WTC11 (cell line): ENCODE measurements around the gene CDH9. TPM values are rescaled to one million over a fixed set of nuclear protein-coding genes. Genes with fewer than 3 reads are reported as not detected.

Source experiments
- ATAC-seq: fragments of 200-7000 bp; cut with Tn5 transposase; 2 replicates; pipeline ENCODE4 v1.10.0; 2021; ENCODE audit warnings: mild to moderate bottlenecking, moderate library complexity
- CTCF ChIA-PET: fragments of 300-600 bp; sonication (Branson Sonifier 250); formaldehyde crosslinking; loops from one replicate; lab custom pipeline; 2021; ENCODE audit warnings: antibody characterized with exemption; lab: Charles Lee
- POLR2A ChIA-PET: fragments of 350-600 bp; sonication (Branson Sonifier 250); formaldehyde crosslinking; loops from one replicate; lab custom pipeline; 2021; ENCODE audit warnings: antibody characterized with exemption; lab: Charles Lee
- DNase-seq: peaks from one replicate; pipeline ENCODE4 v3.0.0; 2021; ENCODE audit warnings: low spot score
- H3K27ac Mint-ChIP-seq: 2 replicates; pipeline ENCODE4 v1.8.0; 2021; ENCODE audit warnings: mixed read lengths
- H3K27me3 Mint-ChIP-seq: 2 replicates; pipeline ENCODE4 v1.8.0; 2021; ENCODE audit warnings: low read depth, mild to moderate bottlenecking, moderate library complexity, mixed read lengths
- H3K36me3 Mint-ChIP-seq: 2 replicates; pipeline ENCODE4 v1.8.0; 2021; ENCODE audit warnings: mixed read lengths
- H3K4me1 Mint-ChIP-seq: 2 replicates; pipeline ENCODE4 v1.8.0; 2022; ENCODE audit warnings: mixed read lengths
- H3K4me3 Mint-ChIP-seq: 2 replicates; pipeline ENCODE4 v1.8.0; 2021; ENCODE audit warnings: mild to moderate bottlenecking, moderate library complexity, mixed read lengths
- H3K9me3 Mint-ChIP-seq: 2 replicates; pipeline ENCODE4 v1.8.0; 2021; ENCODE audit warnings: mixed read lengths
- GABPB1 ChIP-seq: sonication (generic); formaldehyde crosslinking; IDR thresholded peaks from 2 replicates; pipeline ENCODE4 v1.8.1; 2023; ENCODE audit warnings: mild to moderate bottlenecking, missing genetic modification reagents
- HMGA2 ChIP-seq: fragments of 250-450 bp; sonication (Bioruptor Pico); IDR thresholded peaks from 2 replicates; pipeline ENCODE4 v1.4.0; 2021; ENCODE audit warnings: mild to moderate bottlenecking, moderate library complexity
- MXD4 ChIP-seq: fragments of 250-450 bp; sonication (Bioruptor Pico); IDR thresholded peaks from 2 replicates; pipeline ENCODE4 v1.8.0; 2021; ENCODE audit warnings: mild to moderate bottlenecking, moderate library complexity, borderline replicate concordance
- NFATC4 ChIP-seq: fragments of 250-450 bp; sonication (Bioruptor Pico); IDR thresholded peaks from 2 replicates; pipeline ENCODE4 v1.9.0; 2021; ENCODE audit warnings: mild to moderate bottlenecking
- OVOL2 ChIP-seq: fragments of 250-450 bp; sonication (Bioruptor Pico); IDR thresholded peaks from 2 replicates; pipeline ENCODE4 v1.9.0; 2021; ENCODE audit warnings: mild to moderate bottlenecking, borderline replicate concordance
- ZNF219 ChIP-seq: sonication (generic); formaldehyde crosslinking; IDR thresholded peaks from 2 replicates; pipeline ENCODE4 v1.8.0; 2023; ENCODE audit warnings: missing genetic modification reagents, mild to moderate bottlenecking, borderline replicate concordance
- ZNF263 ChIP-seq: sonication (generic); formaldehyde crosslinking; IDR thresholded peaks from 2 replicates; pipeline ENCODE4 v1.8.1; 2022; ENCODE audit warnings: low read depth, mild to moderate bottlenecking, moderate library complexity, missing genetic modification reagents
- ZNF317 ChIP-seq: sonication (generic); formaldehyde crosslinking; IDR thresholded peaks from 2 replicates; pipeline ENCODE4 v1.8.1; 2023; ENCODE audit warnings: low read depth, mild to moderate bottlenecking, moderate library complexity, missing genetic modification reagents, borderline replicate concordance
- total RNA-seq: library from RNA; stranded (reverse); gene quantifications from 3 replicates; pipeline ENCODE4 v1.2.3, GENCODE V29; 2021
- TF ChIP-seq, protein P1 (sequence below): sonication (generic); formaldehyde crosslinking; IDR thresholded peaks from 2 replicates; pipeline ENCODE4 v1.8.1; 2023; ENCODE audit warnings: mild to moderate bottlenecking, missing genetic modification reagents, borderline replicate concordance
- TF ChIP-seq, protein P2 (sequence below): sonication (generic); formaldehyde crosslinking; IDR thresholded peaks from 2 replicates; pipeline ENCODE4 v1.8.1; 2023; ENCODE audit warnings: mild to moderate bottlenecking, missing genetic modification reagents
- TF ChIP-seq, protein P3 (sequence below): sonication (generic); formaldehyde crosslinking; IDR thresholded peaks from 2 replicates; pipeline ENCODE4 v1.8.0; 2023; ENCODE audit warnings: missing genetic modification reagents
- TF ChIP-seq, protein P4 (sequence below): sonication (generic); formaldehyde crosslinking; IDR thresholded peaks from 2 replicates; pipeline ENCODE4 v1.8.1; 2023; ENCODE audit warnings: mild to moderate bottlenecking, moderate library complexity, missing genetic modification reagents
- TF ChIP-seq, protein P5 (sequence below): sonication (generic); formaldehyde crosslinking; IDR thresholded peaks from 2 replicates; pipeline ENCODE4 v1.8.1; 2022; ENCODE audit warnings: mild to moderate bottlenecking, moderate library complexity, missing genetic modification reagents
- TF ChIP-seq, protein P6 (sequence below): sonication (generic); formaldehyde crosslinking; IDR thresholded peaks from 2 replicates; pipeline ENCODE4 v1.8.0; 2023; ENCODE audit warnings: missing genetic modification reagents, mild to moderate bottlenecking, borderline replicate concordance
- TF ChIP-seq, protein P7 (sequence below): fragments of 250-450 bp; sonication (Bioruptor Pico); IDR thresholded peaks from 2 replicates; pipeline ENCODE4 v1.9.0; 2021; ENCODE audit warnings: mild to moderate bottlenecking

Gene CDH9
- total RNA-seq, 1 experiment from 2014 or later: 0.48 TPM

DNA sequence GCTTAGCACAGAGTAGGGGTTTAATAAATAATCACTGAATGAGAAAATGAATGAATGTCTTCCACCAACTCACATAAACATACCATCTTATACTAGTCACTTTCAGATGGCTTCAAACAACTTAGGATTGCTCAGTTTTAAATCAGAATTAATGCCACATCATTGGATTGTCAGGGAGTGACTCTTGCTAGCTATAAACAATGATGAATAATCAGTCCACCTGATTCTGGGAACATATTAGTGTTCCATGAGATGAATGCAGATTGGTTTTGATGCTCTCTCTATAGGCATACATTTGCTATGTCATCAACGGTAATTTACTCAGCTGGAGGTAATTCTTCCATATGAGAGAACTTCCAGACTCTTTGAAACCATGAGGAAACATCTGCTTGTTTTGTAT, 97.4 kb downstream of the CDH9 start:
- TF ChIP-seq NFATC4 (CRISPR knock-in tag) (no peak), HMGA2 (no peak), GABPB1 (no peak), OVOL2 (CRISPR knock-in tag) (no peak), ZNF263 (CRISPR knock-in tag) (no peak), ZNF317 (CRISPR knock-in tag) (no peak)
- TF ChIP-seq, protein P1, sequence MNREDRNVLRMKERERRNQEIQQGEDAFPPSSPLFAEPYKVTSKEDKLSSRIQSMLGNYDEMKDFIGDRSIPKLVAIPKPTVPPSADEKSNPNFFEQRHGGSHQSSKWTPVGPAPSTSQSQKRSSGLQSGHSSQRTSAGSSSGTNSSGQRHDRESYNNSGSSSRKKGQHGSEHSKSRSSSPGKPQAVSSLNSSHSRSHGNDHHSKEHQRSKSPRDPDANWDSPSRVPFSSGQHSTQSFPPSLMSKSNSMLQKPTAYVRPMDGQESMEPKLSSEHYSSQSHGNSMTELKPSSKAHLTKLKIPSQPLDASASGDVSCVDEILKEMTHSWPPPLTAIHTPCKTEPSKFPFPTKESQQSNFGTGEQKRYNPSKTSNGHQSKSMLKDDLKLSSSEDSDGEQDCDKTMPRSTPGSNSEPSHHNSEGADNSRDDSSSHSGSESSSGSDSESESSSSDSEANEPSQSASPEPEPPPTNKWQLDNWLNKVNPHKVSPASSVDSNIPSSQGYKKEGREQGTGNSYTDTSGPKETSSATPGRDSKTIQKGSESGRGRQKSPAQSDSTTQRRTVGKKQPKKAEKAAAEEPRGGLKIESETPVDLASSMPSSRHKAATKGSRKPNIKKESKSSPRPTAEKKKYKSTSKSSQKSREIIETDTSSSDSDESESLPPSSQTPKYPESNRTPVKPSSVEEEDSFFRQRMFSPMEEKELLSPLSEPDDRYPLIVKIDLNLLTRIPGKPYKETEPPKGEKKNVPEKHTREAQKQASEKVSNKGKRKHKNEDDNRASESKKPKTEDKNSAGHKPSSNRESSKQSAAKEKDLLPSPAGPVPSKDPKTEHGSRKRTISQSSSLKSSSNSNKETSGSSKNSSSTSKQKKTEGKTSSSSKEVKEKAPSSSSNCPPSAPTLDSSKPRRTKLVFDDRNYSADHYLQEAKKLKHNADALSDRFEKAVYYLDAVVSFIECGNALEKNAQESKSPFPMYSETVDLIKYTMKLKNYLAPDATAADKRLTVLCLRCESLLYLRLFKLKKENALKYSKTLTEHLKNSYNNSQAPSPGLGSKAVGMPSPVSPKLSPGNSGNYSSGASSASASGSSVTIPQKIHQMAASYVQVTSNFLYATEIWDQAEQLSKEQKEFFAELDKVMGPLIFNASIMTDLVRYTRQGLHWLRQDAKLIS (CRISPR knock-in tag): no peak
- TF ChIP-seq, all 79 proteins: peak for 0
- Mint-ChIP-seq H3K4me1 (no peaks in the 10 kb centered on the region), H3K27ac (no peak overlapping the region), H3K9me3 (no peaks in the 10 kb centered on the region; the same call in 1 of the 2 replicates), H3K36me3 (no peaks in the 10 kb centered on the region), H3K27me3 (no peaks in the 10 kb centered on the region), H3K4me3 (no peak overlapping the region)
- ChIA-PET CTCF (no interaction called here), POLR2A (no interaction called here)
- DNase-seq (no peak), ATAC-seq (no peak)

DNA sequence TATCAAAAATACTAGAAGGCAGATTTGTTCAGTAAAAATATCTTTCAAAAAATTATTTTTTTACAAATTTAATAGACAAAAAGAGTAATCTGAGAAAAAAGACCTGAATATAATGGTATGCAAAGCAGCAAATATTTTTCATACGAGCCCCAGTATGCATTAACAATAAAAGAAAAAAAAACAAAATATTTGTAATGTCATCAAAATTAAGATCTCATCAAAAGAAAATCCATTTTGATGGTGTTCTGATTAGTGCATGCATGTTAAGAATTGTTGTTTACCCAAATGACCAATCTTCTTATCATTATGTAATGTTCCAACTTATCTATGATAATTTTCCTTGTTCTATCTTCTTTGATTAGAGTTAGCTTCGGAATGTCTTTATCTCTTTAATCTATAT, 106.1 kb downstream of the CDH9 start:
- DNase-seq (no peak), ATAC-seq (no peak)
- no peak overlapping the region for H3K4me3 Mint-ChIP-seq
- H3K4me1 Mint-ChIP-seq: no peaks in the 10 kb centered on the region
- H3K36me3 Mint-ChIP-seq: peaks cover 4% of the 10 kb centered on the region; the same call in 1 of the 2 replicates
- ChIA-PET POLR2A (no interaction called here), CTCF (no interaction called here)
- peaks cover 31% of the 10 kb centered on the region for H3K9me3 Mint-ChIP-seq
- H3K27me3 Mint-ChIP-seq: no peaks in the 10 kb centered on the region; the same call in 1 of the 2 replicates
- no peak overlapping the region for H3K27ac Mint-ChIP-seq
- TF ChIP-seq, protein P2, sequence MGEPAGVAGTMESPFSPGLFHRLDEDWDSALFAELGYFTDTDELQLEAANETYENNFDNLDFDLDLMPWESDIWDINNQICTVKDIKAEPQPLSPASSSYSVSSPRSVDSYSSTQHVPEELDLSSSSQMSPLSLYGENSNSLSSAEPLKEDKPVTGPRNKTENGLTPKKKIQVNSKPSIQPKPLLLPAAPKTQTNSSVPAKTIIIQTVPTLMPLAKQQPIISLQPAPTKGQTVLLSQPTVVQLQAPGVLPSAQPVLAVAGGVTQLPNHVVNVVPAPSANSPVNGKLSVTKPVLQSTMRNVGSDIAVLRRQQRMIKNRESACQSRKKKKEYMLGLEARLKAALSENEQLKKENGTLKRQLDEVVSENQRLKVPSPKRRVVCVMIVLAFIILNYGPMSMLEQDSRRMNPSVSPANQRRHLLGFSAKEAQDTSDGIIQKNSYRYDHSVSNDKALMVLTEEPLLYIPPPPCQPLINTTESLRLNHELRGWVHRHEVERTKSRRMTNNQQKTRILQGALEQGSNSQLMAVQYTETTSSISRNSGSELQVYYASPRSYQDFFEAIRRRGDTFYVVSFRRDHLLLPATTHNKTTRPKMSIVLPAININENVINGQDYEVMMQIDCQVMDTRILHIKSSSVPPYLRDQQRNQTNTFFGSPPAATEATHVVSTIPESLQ (CRISPR knock-in tag): no peak
- TF ChIP-seq, protein P3, sequence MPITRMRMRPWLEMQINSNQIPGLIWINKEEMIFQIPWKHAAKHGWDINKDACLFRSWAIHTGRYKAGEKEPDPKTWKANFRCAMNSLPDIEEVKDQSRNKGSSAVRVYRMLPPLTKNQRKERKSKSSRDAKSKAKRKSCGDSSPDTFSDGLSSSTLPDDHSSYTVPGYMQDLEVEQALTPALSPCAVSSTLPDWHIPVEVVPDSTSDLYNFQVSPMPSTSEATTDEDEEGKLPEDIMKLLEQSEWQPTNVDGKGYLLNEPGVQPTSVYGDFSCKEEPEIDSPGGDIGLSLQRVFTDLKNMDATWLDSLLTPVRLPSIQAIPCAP (CRISPR knock-in tag): no peak
- TF ChIP-seq, protein P4, sequence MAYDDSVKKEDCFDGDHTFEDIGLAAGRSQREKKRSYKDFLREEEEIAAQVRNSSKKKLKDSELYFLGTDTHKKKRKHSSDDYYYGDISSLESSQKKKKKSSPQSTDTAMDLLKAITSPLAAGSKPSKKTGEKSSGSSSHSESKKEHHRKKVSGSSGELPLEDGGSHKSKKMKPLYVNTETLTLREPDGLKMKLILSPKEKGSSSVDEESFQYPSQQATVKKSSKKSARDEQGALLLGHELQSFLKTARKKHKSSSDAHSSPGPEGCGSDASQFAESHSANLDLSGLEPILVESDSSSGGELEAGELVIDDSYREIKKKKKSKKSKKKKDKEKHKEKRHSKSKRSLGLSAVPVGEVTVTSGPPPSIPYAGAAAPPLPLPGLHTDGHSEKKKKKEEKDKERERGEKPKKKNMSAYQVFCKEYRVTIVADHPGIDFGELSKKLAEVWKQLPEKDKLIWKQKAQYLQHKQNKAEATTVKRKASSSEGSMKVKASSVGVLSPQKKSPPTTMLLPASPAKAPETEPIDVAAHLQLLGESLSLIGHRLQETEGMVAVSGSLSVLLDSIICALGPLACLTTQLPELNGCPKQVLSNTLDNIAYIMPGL (CRISPR knock-in tag): no peak
- TF ChIP-seq GABPB1: no peak
- TF ChIP-seq, protein P5, sequence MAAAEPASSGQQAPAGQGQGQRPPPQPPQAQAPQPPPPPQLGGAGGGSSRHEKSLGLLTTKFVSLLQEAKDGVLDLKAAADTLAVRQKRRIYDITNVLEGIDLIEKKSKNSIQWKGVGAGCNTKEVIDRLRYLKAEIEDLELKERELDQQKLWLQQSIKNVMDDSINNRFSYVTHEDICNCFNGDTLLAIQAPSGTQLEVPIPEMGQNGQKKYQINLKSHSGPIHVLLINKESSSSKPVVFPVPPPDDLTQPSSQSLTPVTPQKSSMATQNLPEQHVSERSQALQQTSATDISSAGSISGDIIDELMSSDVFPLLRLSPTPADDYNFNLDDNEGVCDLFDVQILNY: no peak
- TF ChIP-seq, protein P6, sequence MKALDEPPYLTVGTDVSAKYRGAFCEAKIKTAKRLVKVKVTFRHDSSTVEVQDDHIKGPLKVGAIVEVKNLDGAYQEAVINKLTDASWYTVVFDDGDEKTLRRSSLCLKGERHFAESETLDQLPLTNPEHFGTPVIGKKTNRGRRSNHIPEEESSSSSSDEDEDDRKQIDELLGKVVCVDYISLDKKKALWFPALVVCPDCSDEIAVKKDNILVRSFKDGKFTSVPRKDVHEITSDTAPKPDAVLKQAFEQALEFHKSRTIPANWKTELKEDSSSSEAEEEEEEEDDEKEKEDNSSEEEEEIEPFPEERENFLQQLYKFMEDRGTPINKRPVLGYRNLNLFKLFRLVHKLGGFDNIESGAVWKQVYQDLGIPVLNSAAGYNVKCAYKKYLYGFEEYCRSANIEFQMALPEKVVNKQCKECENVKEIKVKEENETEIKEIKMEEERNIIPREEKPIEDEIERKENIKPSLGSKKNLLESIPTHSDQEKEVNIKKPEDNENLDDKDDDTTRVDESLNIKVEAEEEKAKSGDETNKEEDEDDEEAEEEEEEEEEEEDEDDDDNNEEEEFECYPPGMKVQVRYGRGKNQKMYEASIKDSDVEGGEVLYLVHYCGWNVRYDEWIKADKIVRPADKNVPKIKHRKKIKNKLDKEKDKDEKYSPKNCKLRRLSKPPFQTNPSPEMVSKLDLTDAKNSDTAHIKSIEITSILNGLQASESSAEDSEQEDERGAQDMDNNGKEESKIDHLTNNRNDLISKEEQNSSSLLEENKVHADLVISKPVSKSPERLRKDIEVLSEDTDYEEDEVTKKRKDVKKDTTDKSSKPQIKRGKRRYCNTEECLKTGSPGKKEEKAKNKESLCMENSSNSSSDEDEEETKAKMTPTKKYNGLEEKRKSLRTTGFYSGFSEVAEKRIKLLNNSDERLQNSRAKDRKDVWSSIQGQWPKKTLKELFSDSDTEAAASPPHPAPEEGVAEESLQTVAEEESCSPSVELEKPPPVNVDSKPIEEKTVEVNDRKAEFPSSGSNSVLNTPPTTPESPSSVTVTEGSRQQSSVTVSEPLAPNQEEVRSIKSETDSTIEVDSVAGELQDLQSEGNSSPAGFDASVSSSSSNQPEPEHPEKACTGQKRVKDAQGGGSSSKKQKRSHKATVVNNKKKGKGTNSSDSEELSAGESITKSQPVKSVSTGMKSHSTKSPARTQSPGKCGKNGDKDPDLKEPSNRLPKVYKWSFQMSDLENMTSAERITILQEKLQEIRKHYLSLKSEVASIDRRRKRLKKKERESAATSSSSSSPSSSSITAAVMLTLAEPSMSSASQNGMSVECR (CRISPR knock-in tag): no peak
- TF ChIP-seq, protein P7, sequence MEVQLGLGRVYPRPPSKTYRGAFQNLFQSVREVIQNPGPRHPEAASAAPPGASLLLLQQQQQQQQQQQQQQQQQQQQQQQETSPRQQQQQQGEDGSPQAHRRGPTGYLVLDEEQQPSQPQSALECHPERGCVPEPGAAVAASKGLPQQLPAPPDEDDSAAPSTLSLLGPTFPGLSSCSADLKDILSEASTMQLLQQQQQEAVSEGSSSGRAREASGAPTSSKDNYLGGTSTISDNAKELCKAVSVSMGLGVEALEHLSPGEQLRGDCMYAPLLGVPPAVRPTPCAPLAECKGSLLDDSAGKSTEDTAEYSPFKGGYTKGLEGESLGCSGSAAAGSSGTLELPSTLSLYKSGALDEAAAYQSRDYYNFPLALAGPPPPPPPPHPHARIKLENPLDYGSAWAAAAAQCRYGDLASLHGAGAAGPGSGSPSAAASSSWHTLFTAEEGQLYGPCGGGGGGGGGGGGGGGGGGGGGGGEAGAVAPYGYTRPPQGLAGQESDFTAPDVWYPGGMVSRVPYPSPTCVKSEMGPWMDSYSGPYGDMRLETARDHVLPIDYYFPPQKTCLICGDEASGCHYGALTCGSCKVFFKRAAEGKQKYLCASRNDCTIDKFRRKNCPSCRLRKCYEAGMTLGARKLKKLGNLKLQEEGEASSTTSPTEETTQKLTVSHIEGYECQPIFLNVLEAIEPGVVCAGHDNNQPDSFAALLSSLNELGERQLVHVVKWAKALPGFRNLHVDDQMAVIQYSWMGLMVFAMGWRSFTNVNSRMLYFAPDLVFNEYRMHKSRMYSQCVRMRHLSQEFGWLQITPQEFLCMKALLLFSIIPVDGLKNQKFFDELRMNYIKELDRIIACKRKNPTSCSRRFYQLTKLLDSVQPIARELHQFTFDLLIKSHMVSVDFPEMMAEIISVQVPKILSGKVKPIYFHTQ (CRISPR knock-in tag): no peak
- TF ChIP-seq ZNF219 (CRISPR knock-in tag): no peak
- TF ChIP-seq MXD4 (CRISPR knock-in tag): no peak
